ENCODE results near the gene RBBP6.
"Not testable (repeated sequence)": the region's sequence is repeated elsewhere in the genome, so short reads cannot be mapped to it uniquely, and the experiment has no call there.

RBBP6 gene

GRCh38 chr16:24609740-24610415, 70.5 kb downstream of the RBBP6 start:
- Mint-ChIP-seq H3K27ac (peak overlapping the region; percentile 38 to 47 (median 47)), H3K36me3 (ENCODE audit: low read depth) (no peaks in the 10 kb centered on the region), H3K9me3 (no peaks in the 10 kb centered on the region), H3K4me3 (peak overlapping the region; percentile 78 to 86 (median 83)), H3K4me1 (peaks cover 21% of the 10 kb centered on the region), H3K27me3 (ENCODE audit: low read depth) (peaks cover 47% of the 10 kb centered on the region)
- TF ChIP-seq CTCF (IDR thresholded peaks at IDR 0.05; ENCODE audit: unreplicated experiment in 3 of 3), result no peak

DNA sequence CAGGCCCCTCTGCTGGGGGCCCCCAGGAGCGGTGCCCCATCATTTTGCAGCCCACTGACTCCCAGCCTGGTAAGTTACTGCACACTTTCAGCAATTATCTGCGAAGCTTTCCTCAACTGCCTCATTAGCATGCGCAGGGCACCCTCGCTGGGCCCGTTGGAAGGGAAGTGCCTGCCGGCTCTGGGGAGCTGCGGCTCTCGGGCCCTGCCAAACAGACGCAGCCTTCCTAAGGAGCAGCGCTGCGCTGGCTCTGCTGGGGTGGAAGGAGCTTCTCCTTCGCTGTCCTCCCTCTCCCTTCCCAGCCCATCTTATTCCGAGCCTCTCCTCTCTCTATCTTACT, 71.0 kb downstream of the RBBP6 start:
- Mint-ChIP-seq H3K9me3 (no peaks in the 10 kb centered on the region), H3K27ac (peak overlapping the region; percentile 38 to 47 (median 47)), H3K27me3 (ENCODE audit: low read depth) (peaks cover 47% of the 10 kb centered on the region), H3K36me3 (ENCODE audit: low read depth) (no peaks in the 10 kb centered on the region), H3K4me1 (peaks cover 21% of the 10 kb centered on the region), H3K4me3 (peak overlapping the region; percentile 78 to 86 (median 83))
- TF ChIP-seq CTCF (IDR thresholded peaks at IDR 0.05; ENCODE audit: unreplicated experiment in 3 of 3), result no peak

DNA sequence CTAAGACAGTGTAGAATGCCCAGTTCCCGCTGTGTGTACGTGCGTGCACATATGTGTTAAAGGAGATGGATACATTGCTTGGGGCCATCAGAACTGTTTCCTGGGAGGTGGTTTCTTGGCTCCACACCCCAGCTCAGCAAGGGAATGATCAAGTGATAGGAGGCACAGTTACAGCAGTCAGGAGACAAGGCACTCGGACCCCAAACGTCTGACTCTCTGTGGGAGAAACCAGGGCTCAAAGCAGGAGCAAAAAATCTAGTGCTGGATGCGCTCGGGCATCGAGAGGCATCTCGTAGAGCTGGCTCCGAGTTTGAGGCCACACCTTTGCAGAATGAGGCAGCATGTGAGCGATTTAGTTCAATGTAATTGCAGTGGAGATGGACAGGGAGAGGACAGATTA, 71.9 kb downstream of the RBBP6 start:
- Mint-ChIP-seq H3K27ac (no peak overlapping the region), H3K36me3 (ENCODE audit: low read depth) (no peaks in the 10 kb centered on the region), H3K9me3 (no peaks in the 10 kb centered on the region), H3K4me1 (peaks cover 21% of the 10 kb centered on the region), H3K4me3 (peak overlapping the region in 2 of 3 experiments; percentile 75 to 83), H3K27me3 (ENCODE audit: low read depth) (peaks cover 47% of the 10 kb centered on the region)
- TF ChIP-seq CTCF (IDR thresholded peaks at IDR 0.05; ENCODE audit: unreplicated experiment in 3 of 3), result no peak

DNA sequence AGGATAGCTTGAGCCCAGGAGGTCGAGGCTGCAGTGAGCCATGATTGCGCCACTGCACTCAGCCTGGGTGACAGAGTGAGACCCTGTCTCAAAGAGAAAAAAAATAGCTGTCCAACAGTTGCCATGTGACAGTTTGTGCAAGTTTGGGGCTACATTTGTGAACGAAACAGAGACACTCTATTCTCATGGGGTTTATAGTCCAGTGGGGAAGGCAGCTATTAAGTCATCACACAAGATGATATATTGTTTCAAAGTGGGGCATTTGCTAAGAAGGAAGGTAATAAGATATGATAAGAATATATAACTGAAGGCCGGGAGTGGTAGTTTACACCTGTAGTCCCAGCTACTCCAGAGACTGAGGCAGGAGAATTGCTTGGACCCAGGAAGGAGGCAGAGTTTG, 73.3 kb downstream of the RBBP6 start:
- no peaks in the 10 kb centered on the region for H3K36me3 Mint-ChIP-seq (ENCODE audit: low read depth)
- no peaks in the 10 kb centered on the region for H3K9me3 Mint-ChIP-seq
- H3K27ac Mint-ChIP-seq, result no peak overlapping the region
- no peak for TF ChIP-seq CTCF (IDR thresholded peaks at IDR 0.05; ENCODE audit: unreplicated experiment in 3 of 3)
- peaks cover 21% of the 10 kb centered on the region for H3K4me1 Mint-ChIP-seq
- H3K4me3 Mint-ChIP-seq, result no peak overlapping the region
- peaks cover 41% of the 10 kb centered on the region for H3K27me3 Mint-ChIP-seq (ENCODE audit: low read depth)

DNA sequence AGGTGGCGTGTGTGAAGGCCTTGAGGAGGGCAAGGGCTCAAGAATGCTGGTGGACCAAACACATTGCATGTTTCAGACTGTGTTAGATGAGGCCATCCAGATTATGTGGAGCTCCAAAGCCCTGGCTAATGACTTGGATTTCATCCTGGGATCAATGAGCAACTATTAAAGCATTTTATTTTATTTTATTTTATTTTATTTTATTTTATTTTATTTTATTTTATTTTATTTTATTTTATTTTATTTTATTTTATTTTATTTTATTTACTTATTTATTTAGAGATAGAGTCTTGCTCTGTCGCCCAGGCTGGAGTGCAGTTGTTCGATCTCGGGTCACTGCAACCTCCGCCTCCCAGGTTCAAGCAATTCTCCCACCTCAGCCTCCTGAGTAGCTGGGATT, 73.9 kb downstream of the RBBP6 start:
- H3K27me3 Mint-ChIP-seq (ENCODE audit: low read depth), result peaks cover 35% of the 10 kb centered on the region
- not testable (repeated sequence) for H3K4me3 Mint-ChIP-seq; H3K36me3 Mint-ChIP-seq (ENCODE audit: low read depth); H3K27ac Mint-ChIP-seq; H3K9me3 Mint-ChIP-seq
- peaks cover 21% of the 10 kb centered on the region for H3K4me1 Mint-ChIP-seq

- no peak overlapping the region for H3K27ac Mint-ChIP-seq
- no peaks in the 10 kb centered on the region for H3K36me3 Mint-ChIP-seq (ENCODE audit: low read depth)
- H3K4me3 Mint-ChIP-seq, result no peak overlapping the region
- no peaks in the 10 kb centered on the region for H3K9me3 Mint-ChIP-seq
- H3K27me3 Mint-ChIP-seq (ENCODE audit: low read depth), result no peaks in the 10 kb centered on the region
- H3K4me1 Mint-ChIP-seq, result no peaks in the 10 kb centered on the region
- TF ChIP-seq CTCF (IDR thresholded peaks at IDR 0.05; ENCODE audit: unreplicated experiment in 3 of 3), result no peak
Observed at GRCh38 chr16:24617502-24617901, 78.1 kb downstream of the RBBP6 start.
